Omental fat pad (tissue), 4 donors: ENCODE measurements around the gene RSRC2. TPM values are rescaled to one million over a fixed set of nuclear protein-coding genes. Genes with fewer than 3 reads are reported as not detected.

Experiments
- ATAC-seq: fragments of 150-250 bp; one replicate; pipeline ENCODE4 v1.9.1; 2016; ENCODE audit warnings: mild to moderate bottlenecking, moderate library complexity; ENCODE audit not compliant: low FRiP score
- DNase-seq: peaks from one replicate; pipeline ENCODE4 v3.0.0-alpha.2; 2019; ENCODE audit warnings: low spot score
- total RNA-seq, 4 donors: library from RNA; depleted of rRNA; stranded (reverse); fragments of >200 nt; gene quantifications; one replicate each; pipeline ENCODE4 v1.1.0, GENCODE V29; 2016
- TF ChIP-seq, protein P1 (sequence below), 3 donors: fragments of 450-650 bp; IDR thresholded peaks; one replicate each; pipeline ENCODE4 v1.5.1; 2016 to 2017; ENCODE audit warnings: antibody characterized with exemption in 3 of 3, mild to moderate bottlenecking in 3 of 3, moderate library complexity in 2 of 3

RSRC2 gene
- total RNA-seq, 4 donors from 2014 or later: 59.4 to 126 (median 100.0) TPM

DNA sequence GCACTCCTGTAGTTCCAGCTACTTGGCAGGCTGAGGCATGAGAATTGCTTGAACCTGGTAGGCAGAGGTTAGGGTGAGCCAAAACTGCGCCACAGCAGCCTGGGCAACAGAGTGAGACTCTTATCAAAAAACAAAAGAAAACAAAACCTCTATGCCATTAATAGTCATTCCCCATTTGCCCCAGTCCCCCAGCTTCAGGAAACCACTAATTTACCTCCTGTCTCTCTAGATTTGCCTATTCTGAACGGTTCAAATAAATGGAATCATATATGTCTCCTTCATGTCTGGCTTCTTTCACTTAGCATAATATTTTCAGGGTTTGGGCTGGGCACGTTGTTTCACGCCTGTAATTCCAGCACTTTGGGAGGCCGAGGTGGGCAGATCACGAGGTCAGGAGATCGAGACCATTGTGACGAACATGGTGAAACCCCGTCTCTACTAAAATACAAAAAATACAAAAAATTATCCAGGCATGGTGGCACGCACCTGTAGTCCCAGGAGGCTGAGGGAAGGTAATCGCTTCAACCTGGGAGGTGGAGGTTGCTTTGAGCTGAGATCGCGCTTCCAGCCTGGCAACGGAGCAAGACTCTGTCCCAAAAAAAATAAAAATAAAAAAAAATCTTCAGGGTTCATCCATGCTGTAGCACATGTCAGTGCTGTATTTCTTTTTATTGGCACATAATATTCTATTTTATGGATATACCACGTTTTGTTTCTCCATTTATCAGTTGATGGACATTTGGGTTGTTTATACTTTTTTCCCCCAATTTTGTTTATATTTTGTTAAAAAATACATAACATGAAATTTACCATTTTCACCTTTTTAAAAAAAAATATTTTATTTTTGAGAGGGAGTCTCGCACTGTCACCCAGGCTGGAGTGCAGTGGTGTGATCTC lies 32.3 kb upstream of the RSRC2 start:
- ATAC-seq (no peak), DNase-seq (no peak)
- TF ChIP-seq, protein P1, sequence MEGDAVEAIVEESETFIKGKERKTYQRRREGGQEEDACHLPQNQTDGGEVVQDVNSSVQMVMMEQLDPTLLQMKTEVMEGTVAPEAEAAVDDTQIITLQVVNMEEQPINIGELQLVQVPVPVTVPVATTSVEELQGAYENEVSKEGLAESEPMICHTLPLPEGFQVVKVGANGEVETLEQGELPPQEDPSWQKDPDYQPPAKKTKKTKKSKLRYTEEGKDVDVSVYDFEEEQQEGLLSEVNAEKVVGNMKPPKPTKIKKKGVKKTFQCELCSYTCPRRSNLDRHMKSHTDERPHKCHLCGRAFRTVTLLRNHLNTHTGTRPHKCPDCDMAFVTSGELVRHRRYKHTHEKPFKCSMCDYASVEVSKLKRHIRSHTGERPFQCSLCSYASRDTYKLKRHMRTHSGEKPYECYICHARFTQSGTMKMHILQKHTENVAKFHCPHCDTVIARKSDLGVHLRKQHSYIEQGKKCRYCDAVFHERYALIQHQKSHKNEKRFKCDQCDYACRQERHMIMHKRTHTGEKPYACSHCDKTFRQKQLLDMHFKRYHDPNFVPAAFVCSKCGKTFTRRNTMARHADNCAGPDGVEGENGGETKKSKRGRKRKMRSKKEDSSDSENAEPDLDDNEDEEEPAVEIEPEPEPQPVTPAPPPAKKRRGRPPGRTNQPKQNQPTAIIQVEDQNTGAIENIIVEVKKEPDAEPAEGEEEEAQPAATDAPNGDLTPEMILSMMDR (IDR thresholded peaks at IDR 0.05): no peak

DNA sequence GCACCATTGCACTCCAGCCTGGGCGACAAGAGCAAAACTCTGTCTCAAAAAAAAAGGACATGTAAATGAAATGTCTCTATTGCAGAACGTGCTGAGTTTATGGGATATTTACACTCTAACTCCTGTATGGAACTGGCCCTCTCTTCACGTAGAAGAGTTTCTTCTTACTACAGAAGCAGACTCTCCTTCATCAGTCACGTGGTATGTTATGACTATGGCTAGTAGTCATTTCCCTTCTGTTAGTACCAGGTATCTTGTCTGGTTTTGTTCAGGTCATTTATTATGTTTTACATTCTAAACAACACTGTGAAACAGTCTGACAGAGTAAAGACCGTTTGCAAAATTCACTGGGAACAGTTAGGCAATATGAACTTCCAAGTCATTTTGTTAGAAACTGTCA lies 20.6 kb upstream of the RSRC2 start:
- TF ChIP-seq, protein P1 (IDR thresholded peaks at IDR 0.05): no peak
- DNase-seq (no peak), ATAC-seq (no peak)

DNA sequence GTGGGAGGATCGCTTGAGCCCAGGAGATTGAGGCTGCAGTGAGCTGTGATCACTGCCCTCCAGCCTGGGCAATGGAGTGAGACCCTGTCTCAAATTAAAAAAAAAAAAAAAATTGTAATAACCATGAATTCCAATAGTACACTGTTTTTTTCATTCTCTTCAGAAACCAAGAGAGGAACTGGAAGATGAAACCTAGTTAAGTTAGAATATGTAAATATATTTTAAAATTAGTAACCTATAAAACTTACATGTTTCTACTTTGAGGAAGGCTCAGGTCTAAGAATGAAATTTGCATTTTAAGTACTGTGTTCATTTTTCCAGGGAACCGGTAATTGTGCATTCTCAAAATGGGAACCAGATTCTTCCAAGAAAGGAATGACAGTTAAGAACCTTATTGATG lies 19.1 kb upstream of the RSRC2 start:
- ATAC-seq (no peak), DNase-seq (no peak)
- TF ChIP-seq, protein P1 (IDR thresholded peaks at IDR 0.05): no peak

DNA sequence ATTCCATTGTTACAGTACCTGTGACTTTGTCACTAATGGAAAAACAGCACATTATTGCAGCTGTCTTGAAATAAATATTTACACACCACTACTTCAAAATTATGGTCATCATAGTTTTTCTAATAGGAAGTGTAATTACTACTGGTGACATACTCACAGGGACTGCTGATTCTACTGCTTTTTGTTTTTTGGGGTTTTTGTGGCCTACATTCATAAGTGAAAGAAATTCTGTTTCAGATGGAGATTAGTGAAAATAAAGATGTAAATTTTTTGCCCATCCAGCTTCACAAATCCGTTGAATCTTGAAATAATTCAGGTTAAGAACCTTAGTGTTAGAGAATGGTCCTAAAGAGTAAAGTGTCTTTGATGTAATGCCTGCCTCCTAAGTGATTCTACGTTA lies 17.8 kb upstream of the RSRC2 start:
- TF ChIP-seq, protein P1 (IDR thresholded peaks at IDR 0.05): no peak
- DNase-seq (no peak), ATAC-seq (no peak)

DNA sequence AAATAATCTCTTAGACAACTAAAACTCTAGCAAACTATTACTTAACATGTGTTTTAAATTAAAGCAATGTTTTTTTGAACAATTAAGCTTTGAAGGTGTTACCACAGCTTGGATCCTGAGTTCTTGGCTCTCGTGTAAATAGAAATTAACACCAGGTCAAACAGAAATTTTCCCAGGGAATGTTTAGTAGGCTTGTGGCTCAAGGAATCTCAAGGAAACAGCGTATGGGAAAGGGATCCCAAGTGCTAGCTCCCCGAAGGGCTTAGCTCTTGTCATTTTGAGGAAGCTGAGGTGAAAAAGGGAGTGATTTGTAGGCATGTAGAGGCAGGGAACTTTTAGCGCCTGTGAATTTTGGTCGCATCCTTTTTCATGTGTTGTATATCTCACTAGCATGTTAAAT lies 11.8 kb upstream of the RSRC2 start:
- TF ChIP-seq, protein P1 (IDR thresholded peaks at IDR 0.05): no peak
- ATAC-seq: no peak
- no peak for DNase-seq

DNA sequence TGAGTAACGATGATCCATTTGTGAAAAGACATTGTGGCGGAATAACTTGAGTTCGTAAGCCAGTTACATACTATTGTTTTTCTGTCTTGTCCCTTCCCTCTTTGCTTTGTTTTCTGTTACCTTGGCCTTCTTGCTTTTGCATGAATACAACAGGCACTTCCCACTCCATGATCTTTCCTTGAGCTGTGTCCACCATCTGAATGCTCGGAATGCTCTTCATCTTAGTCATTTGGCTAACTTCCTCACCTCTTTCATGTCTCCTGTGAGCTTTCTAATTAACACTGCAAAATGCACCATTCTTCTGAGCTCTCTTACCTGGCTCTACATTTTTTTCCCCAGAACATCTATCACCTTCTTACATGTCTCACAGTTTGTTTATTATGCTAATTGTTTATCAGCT lies 10.3 kb upstream of the RSRC2 start:
- ATAC-seq: no peak
- no peak for DNase-seq
- TF ChIP-seq, protein P1 (IDR thresholded peaks at IDR 0.05): no peak

DNA sequence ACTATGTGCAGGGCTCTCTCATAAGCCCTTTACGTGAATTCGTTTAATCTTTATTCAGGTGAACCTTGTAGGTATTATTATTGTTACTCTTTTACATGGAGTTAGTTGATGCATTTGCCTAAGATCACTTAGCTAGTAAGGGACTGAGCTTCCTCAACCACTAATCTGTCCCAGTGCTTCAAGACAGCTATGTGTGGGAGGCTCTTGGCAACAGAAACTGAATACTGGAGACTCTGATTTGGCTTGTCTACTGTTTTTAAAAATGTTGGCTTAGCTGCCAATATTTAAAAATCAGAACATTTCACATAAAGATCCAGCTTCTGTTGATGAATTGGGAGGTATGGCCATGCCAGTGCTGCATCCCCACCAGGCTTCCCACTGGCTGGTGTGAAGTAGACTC lies 7.1 kb upstream of the RSRC2 start:
- ATAC-seq (no peak), DNase-seq (no peak)
- TF ChIP-seq, protein P1 (IDR thresholded peaks at IDR 0.05): no peak
